Lung (tissue), 12 donors: ENCODE results near the gene CACUL1. TPM values are rescaled to one million over a fixed set of nuclear protein-coding genes. Genes with fewer than 3 reads are reported as not detected.
A peak's percentile ranks its signal among the peaks of the same experiment; 100 is the strongest.

ENCODE experiments used
- ATAC-seq: fragments of 200-7000 bp; cut with Tn5 transposase; one replicate; pipeline ENCODE4 v1.9.1; 2020; ENCODE audit warnings: moderate number of reproducible peaks; ENCODE audit not compliant: insufficient read depth, low FRiP score
- DNase-seq, 3 donors: peaks; one replicate each; pipeline ENCODE4 v3.0.0-alpha.2; 2013 to 2017
- H3K27ac ChIP-seq, 2 donors: one replicate each; pipeline ENCODE4 v1.5.1; 2013; ENCODE audit warnings: mild to moderate bottlenecking in 2 of 2, moderate library complexity in 2 of 2, control low read depth in 1 of 2, inconsistent platforms in 1 of 2, low read depth in 1 of 2, low read length in 1 of 2
- H3K27me3 ChIP-seq, 3 donors: one replicate each; pipeline ENCODE4 v1.5.1; 2013; ENCODE audit warnings: low read length in 2 of 3; ENCODE audit not compliant: control insufficient read depth in 3 of 3, insufficient read depth in 3 of 3
- H3K36me3 ChIP-seq, 4 donors: one replicate each; pipeline ENCODE4 v1.5.1; 2013; ENCODE audit warnings: low read length in 4 of 4, mild to moderate bottlenecking in 1 of 4, moderate library complexity in 1 of 4; ENCODE audit not compliant: control insufficient read depth in 4 of 4, insufficient read depth in 4 of 4
- H3K4me1 ChIP-seq, 5 donors: one replicate each; pipeline ENCODE4 v1.5.1; 2013; ENCODE audit warnings: low read length in 5 of 5, mild to moderate bottlenecking in 2 of 5, moderate library complexity in 1 of 5; ENCODE audit not compliant: control insufficient read depth in 5 of 5, insufficient read depth in 5 of 5
- H3K4me3 ChIP-seq: one replicate; pipeline ENCODE4 v1.5.1; 2013; ENCODE audit warnings: mild to moderate bottlenecking, control low read depth, moderate library complexity
- H3K9ac ChIP-seq, 2 donors: one replicate each; pipeline ENCODE4 v1.5.1; 2013; ENCODE audit warnings: low read length in 2 of 2, control low read depth in 1 of 2; ENCODE audit not compliant: insufficient read depth in 1 of 2
- H3K9me3 ChIP-seq, 4 donors: one replicate each; pipeline ENCODE4 v1.5.1; 2013; ENCODE audit warnings: low read length in 3 of 4, mild to moderate bottlenecking in 1 of 4, moderate library complexity in 1 of 4; ENCODE audit not compliant: control insufficient read depth in 4 of 4, insufficient read depth in 3 of 4
- WGBS, 2 donors: extraction: QIAGEN DNeasy Blood & Tissue Kit; methylation state at CpG; one replicate each; pipeline ENCODE4 v1.1.7; 2013; 5-methylcytosine and 5-hydroxymethylcytosine counted together
- polyA plus RNA-seq, 2 donors: library from polyadenylated mRNA; stranded (reverse); fragments of 200-250 nt; gene quantifications; one replicate each; pipeline ENCODE4 v1.2.1, GENCODE V29; 2013
- total RNA-seq, 2 donors: library from RNA; depleted of rRNA in 1 of 2; stranded (reverse); fragments of >200 nt in 1 of 2; gene quantifications; one replicate each; pipeline ENCODE4 v1.2.1, GENCODE V29; 2014 to 2021
- TF ChIP-seq, protein P1 (sequence below): IDR thresholded peaks from 2 replicates; pipeline ENCODE4 v1.5.1; 2012; ENCODE audit warnings: mild to moderate bottlenecking; ENCODE audit errors: control extremely low read depth, extremely low read depth
- donor health status: control.
- donor health status: control.
- donor health status: Bipolar disorder and iron deficiency.
- donor health status: healthy.
- donor health status: DM: yes; HTN: yes; CAD: no.

CACUL1 gene
- total and polyA plus RNA-seq, 4 donors, result 7.9 to 66.3 (median 23.0) TPM

DNA sequence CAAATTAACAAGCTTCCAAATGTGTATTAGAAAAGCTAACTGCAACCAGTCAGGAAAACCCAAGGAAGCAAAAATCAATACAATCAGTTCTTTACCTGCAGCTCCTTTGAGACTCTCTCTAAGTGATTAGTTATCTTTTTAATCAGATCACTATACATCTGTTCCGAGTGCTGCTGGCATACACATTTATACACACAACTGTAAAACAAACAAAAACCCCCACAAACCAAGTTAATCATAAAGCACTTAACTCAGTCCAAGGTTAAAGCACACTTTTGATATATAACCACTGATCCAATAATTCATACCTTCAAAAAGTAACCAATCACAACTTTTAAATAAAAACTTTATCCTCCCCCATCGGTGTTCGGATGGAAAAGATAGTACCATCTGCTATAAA lies 25.6 kb downstream of the CACUL1 start:
- Histone ChIP-seq H3K9ac (no peak overlapping the region), H3K27me3 (no peaks in the 10 kb centered on the region), H3K4me3 (no peak overlapping the region), H3K27ac (no peak overlapping the region), H3K4me1 (peaks cover 0 to 33% (median 25%) of the 10 kb centered on the region in 5 donors), H3K9me3 (no peaks in the 10 kb centered on the region), H3K36me3 (peaks cover 0 to 4% (median 2%) of the 10 kb centered on the region in 4 donors)
- 56 to 64% methylated on average over 3 of the region's 3 CpGs for WGBS, 2 donors
- no peak for ATAC-seq
- DNase-seq, result no peak
- TF ChIP-seq, protein P1, sequence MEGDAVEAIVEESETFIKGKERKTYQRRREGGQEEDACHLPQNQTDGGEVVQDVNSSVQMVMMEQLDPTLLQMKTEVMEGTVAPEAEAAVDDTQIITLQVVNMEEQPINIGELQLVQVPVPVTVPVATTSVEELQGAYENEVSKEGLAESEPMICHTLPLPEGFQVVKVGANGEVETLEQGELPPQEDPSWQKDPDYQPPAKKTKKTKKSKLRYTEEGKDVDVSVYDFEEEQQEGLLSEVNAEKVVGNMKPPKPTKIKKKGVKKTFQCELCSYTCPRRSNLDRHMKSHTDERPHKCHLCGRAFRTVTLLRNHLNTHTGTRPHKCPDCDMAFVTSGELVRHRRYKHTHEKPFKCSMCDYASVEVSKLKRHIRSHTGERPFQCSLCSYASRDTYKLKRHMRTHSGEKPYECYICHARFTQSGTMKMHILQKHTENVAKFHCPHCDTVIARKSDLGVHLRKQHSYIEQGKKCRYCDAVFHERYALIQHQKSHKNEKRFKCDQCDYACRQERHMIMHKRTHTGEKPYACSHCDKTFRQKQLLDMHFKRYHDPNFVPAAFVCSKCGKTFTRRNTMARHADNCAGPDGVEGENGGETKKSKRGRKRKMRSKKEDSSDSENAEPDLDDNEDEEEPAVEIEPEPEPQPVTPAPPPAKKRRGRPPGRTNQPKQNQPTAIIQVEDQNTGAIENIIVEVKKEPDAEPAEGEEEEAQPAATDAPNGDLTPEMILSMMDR, result no peak

DNA sequence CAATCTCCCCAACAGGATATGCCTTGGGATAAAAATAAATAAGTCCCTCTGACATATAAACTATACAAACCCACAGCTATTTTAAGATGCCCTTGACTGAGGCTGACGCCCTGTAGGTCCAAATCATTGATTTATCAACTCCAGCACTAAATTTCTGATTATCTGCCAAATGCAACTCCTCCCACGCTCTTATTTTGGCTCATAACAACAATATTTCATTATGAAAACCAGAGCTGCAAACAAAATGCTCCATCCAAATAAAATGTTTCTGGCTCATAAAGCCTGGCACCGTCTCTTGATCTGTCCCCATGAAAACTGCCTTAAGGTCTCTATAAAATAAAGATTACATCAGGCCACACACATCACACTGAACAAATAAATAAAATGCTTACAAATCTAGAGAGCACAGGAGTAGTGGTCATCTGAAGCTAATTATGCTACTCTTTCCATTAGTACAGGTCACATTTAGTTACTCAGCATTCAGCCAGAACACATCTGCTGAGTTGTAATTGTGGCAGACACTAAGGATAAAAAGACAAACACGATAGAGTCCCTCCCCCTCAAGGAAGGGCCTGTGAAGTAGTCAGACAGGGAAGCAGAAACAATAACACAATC lies 28.8 kb downstream of the CACUL1 start:
- H3K36me3 ChIP-seq, result peaks cover 0 to 4% (median 3%) of the 10 kb centered on the region in 4 donors
- H3K9ac ChIP-seq, result peak overlapping the region in 1 of 2 donors; percentile 56
- 46 to 74% methylated on average over 4 of the region's 4 CpGs for WGBS, 2 donors
- H3K27me3 ChIP-seq, result no peaks in the 10 kb centered on the region
- TF ChIP-seq, protein P1, result no peak
- H3K27ac ChIP-seq, result peak overlapping the region in 1 of 2 donors; percentile 45
- H3K4me3 ChIP-seq, result no peak overlapping the region
- no peaks in the 10 kb centered on the region for H3K9me3 ChIP-seq
- DNase-seq, result peak in 2 of 3 donors; percentile 77 to 78
- peaks cover 0 to 30% (median 17%) of the 10 kb centered on the region in 5 donors for H3K4me1 ChIP-seq
- ATAC-seq, result no peak

DNA sequence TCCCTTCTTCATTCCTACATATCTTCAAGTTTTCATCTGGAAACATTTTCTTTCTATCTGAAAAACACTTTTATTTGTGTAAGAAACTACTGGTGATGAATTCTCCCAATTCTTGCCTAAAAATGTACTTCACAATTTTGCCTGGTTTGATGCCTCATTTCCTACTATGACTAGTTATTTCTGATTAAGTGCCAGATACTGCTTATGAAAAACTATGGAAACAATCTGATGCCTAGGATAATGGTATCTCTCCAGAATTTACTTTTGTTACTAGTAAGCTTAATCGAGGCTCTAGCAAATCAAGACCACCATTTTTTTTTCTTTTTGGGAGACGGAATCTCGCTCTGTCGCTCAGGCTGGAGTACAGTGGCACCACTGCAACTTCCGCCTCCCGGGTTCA lies 31.3 kb downstream of the CACUL1 start:
- TF ChIP-seq, protein P1, result no peak
- Histone ChIP-seq H3K9me3 (no peaks in the 10 kb centered on the region), H3K9ac (no peak overlapping the region), H3K36me3 (peaks cover 0 to 4% (median 2%) of the 10 kb centered on the region in 4 donors), H3K27ac (no peak overlapping the region), H3K4me3 (no peak overlapping the region), H3K27me3 (no peaks in the 10 kb centered on the region), H3K4me1 (peaks cover 0 to 27% (median 12%) of the 10 kb centered on the region in 5 donors)
- DNase-seq (no peak), ATAC-seq (no peak)
- 84 to 96% methylated on average over 6 of the region's 6 CpGs for WGBS, 2 donors

DNA sequence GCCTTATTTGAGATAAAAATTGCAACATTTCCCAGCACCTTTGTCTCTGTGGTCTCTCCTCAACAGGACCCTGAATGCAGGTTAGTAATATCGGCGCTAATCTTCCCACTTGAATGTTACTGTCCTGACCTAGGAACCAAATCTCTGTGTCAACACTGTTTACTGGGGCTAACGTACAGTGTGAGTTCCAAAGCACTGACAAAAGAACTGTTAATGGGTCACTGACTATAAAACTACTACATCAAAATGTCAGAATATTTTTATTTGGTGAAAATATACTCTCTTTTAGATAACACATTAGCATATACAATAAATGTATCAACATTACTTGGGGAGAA lies 33.3 kb downstream of the CACUL1 start:
- TF ChIP-seq, protein P1, result no peak
- Histone ChIP-seq H3K4me3 (no peak overlapping the region), H3K9ac (no peak overlapping the region), H3K36me3 (peaks cover 0 to 7% (median 4%) of the 10 kb centered on the region in 4 donors), H3K27ac (no peak overlapping the region), H3K4me1 (peaks cover 0 to 23% (median 12%) of the 10 kb centered on the region in 5 donors), H3K27me3 (no peaks in the 10 kb centered on the region), H3K9me3 (no peaks in the 10 kb centered on the region)
- WGBS, 2 donors, result 72 to 77% methylated on average over 3 of the region's 3 CpGs
- no peak for DNase-seq
- ATAC-seq, result no peak
